ENCODE data around the gene CACNA2D1.

CACNA2D1 gene

DNA sequence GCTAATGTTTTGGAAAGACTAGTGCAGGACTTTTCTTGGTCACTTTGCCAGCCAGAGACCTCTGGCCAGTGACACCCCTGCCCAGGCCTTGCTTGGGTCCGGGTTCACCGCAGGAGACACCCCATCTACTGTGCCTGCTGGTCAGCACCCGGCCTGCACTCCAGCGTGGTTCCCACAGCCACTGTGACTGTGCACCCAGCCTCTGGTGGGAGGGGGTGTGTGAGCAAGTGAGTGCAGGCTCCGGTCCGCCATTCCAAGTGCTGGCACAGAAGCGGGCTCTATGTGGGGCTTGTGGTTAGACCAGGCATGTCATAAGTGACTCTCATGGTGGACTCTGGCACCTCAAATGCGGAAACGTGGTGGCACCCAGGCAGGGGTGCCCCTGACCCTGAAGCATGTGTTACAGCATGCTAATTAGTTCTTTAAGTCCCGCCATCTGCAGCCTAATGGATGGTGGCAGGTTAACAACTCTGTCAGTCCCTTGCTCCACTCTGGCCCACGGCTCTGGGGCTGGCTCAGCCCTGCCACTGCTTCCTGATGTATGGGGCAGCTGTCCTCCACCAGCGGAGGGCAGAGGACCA, 361.8 kb downstream of the CACNA2D1 start:
- no peak for DNase-seq

DNA sequence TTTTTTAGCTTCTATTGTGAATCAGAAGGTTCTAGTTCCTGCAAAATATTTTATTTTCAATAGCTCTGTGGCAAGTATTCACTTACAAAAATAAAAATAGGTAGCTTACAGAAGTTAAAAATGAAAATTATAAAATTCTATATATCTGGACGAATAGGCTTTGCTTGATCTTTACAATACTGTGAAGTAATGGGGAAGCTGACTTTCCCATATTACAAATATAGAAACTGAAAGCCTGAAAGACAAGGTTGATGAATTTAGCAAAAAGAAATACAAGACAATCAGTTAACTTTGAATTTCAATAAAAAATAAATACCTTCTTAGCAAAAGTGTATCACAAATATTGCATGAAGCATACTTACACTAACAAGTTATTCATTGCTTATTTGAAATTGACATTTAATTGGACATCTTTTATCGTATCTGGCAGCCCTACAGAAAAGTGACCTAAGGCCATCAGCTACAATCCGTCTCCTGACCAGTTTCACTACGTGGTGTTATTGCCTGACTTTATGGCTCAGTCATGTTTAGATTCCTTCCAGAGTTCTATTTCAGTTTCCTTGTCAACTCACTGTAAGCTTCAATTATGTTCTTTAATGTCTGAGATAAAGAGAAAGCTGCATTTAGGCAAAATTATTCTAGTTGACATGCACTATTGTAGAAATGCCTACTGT, 363.2 kb downstream of the CACNA2D1 start:
- DNase-seq, result no peak

DNA sequence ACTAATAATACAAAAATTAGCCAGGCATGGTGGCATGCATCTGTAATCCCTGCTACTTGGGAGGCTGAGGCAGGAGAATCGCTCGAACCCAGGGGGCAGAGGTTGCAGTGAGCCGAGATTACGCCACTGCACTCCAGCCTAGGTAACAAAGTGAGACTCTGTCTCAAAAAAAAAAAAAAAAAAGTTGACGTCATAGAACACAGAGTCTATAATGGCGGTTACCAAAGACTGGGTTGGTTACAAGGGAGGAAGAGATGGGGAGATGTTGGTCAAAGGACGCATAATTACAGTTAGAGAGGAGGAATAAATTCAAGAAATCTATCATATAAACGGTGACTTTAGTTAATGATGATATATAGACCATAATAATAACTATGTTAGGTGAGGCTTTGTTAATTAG, 364.1 kb downstream of the CACNA2D1 start:
- no peak for DNase-seq

DNA sequence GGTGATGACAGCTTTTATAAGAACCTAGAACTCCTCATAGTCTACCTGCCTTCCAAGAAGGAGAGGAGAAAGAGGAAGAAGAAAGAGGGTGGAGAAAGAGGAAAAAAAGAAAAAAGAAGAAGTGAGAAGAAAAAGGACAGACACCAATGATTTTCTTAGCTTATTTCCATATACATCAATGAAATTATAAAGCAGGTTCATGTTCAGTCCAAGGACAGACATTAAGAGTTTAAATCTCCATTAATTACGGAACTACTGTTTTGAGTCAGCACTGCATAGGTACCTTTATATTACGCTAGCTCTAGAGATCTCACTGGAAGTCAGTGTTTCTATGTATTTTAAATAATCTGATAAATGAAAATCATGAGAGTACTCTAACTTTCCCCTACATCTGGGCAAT, 364.8 kb downstream of the CACNA2D1 start:
- no peak for DNase-seq

DNA sequence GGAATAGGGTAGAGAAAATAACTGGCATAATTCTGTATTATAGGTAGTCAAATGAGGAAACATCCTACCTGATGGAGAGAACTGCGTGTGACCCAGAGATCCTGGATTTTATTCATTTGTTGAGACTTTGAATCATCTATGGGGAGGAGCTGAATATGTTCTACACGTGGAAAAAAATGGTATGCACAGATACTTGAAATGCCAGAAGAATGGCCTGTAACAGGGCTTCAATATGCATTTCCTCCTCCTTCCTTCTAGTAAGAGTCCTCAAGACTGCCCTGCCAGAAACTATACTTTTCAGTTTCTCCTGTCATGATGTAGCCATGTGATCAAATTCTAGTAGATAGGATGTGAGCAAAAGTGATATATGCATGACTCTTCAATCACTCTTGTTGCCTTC, 372.1 kb downstream of the CACNA2D1 start:
- no peak for DNase-seq

DNA sequence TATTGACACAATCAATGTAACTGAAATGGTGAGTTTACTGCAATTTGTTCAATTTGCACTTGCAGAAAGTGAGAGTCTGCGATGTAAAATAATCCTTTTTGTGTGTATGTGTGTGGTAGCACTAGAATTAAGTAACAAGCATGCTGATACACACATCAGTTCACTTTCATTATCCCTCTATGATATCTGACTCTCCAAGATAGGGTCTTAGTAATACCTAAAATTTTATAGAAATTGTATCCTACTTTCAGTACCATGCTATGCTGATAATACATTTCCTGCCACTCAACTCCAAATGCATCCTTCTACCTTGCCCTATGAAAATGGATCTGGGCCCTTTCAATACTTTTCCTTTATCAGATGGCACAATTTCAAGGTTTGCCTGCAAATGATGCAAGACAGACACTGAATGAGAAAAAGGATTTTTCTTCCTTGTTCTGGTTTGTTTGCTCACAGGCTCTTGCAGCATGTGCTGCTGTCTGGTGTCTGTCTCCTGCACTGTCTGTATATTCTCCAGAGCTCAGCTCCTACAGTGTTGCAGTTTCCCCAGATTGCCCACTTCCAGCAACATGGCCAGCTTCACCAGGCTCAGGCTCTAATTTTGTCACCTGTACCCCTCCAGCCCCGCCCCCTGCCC, 375.8 kb downstream of the CACNA2D1 start:
- no peak for DNase-seq

DNA sequence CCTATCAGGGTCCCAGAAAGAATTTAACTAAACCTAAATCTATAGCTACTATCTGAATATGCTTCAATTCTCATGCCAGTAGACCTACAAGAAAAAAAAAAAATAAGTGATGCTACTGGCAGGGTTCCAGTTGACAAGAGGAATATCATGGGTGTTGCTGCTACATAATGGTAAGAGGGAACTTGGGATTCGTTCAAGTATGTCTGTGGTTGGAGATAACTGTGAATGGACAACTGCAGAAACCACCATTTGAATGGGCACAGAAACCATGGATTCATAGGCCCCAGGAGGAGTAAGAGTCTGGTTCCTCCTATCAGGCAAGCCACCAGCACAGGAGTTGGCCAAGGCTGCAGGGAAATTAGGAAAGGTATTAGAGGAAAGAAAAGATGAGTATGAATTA, 386.1 kb downstream of the CACNA2D1 start:
- no peak for DNase-seq

DNA sequence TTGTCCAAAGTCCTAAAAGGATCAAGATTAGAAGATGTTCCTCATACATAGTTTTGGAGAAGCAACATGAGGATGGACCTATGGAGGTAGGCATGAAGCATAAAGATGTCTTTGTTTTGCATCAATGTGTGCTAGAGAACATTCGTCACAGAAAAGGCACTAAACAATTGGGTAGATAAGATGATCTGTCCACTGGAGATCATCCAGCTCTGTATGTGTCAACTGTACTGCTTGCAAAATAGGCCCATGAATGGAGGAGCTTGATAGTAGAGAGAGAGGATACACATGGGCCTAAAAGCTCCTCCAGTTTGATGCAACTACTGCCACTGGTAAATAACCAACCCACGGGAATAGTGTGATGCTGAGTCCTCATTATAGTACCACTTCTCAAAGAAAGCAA, 387.3 kb downstream of the CACNA2D1 start:
- no peak for DNase-seq

DNA sequence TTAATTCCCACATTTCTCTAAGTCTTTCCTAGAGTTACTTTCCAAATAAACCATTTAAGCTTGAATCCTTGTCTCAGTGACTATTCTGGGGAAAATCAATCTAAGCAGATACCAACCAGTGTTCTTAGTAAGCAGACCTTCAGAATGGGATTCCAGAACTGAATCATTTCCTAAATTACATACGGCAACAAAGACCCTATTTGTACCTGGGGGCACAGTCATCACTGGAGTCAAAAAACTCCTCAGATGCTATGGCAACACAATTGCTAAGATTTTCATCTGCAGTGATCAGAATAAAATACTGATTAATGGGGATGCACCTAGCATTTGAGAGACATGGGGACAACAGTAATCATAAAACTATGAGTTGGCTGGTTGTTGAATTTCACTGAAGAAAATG, 389.0 kb downstream of the CACNA2D1 start:
- no peak for DNase-seq

DNA sequence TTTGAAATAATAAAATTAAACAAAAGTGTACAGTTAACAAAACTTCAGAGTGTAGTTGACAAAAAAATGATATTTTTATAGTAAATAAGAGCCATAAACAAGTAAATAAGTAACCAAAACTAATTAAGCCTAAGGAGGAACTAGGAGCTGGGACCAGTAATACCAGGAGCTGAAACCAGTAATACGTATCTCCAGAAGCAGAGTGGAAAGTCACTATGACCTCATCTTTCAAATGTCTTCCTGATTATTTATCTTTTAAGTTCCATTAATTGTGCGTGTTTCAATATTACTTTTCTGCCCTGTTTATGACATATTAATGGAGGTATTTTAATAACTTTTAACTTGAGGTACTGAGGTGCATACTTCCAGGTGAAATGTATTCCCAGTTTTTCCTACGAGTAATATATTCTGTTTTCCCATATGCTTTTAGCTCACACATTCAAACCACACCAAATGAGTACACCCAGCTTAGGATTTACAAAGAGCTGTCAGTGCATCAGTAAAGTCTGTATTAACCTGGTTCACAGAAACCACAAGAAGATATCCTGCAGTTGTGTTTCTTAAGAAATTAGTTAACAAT, 390.0 kb downstream of the CACNA2D1 start:
- no peak for DNase-seq

DNA sequence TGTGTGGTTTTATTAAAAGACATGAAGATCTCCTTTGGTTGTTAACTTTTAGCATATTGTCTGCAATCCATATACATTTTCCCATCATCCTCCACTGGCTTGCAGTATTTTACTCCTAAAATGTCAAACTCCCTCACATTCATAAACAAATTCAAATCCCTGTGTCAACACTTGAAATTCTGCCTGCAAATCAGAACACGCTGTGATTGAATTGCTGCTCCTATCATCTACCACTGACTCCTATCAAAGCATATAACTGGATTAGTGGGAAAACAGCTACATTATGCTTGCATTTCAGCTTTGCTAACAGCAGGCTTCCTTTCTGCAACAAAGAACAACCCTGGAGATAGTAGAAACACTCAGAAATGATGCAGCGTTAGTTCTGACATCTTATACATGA, 392.0 kb downstream of the CACNA2D1 start:
- no peak for DNase-seq

DNA sequence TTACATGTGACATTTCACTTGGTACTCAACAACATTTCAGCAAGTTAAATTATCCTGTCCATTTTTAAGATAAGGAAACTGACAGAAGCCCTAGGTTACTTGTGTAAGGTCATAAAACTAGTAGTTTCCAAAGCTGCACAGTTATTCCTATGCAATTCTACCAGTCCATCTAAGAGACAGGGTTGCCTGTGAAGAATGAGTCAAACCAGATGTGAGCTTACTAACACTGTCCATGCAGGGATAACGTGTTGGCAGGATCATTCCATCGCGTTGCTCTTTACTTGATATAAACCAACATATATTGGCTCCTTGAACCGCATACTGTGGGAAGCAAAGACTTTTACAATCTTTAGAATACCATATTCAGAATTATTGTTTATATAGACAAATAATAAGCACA, 392.8 kb downstream of the CACNA2D1 start:
- DNase-seq, result no peak

DNA sequence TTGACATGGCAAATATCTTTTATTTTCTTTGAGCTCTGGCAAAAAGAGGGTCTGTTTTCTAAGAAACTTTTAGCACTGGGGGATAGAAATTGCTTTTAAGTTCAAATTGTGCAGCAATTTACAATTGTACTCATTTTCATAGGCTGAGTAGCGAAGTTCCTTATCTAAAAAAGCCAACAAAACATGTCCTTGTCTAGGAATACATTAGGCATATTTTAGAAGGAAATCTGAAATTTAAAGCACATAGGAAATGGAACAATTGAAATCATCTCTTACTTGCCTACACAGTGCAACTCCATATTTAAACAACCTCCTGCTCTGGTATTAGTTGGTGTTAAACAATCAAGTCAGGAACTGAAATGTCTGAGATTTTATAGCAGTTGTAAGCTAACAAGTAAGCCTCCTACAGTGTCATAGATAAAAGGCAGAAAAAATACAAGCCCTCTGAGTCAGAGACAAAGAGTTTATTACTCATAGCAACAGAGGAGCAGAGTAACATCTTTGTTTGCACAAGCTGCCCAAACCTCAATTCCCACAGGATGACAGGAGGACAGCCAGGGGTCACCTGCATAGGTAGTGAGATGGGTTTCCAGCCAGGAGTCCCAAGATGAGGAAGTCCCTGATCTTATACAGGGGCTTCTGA, 393.6 kb downstream of the CACNA2D1 start:
- no peak for DNase-seq

DNA sequence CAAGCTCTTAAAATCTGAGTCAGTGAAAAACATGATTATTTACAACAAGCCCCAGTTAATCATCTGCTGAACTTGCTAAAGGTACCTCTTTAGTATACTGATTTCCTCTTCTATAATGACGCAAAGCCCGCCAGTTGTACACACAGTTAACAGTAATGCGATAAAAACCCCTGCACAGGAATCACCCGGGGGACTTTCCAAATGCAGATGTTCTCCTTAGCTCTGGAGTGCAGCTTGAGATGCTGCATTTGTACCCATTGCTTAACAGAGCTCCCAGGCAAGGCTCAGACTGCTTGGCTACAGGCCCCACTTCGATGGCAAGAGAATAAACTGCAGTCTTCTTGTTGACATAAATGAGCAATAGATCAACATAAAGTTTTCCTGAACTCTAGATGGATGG, 394.1 kb downstream of the CACNA2D1 start:
- DNase-seq, result no peak

DNA sequence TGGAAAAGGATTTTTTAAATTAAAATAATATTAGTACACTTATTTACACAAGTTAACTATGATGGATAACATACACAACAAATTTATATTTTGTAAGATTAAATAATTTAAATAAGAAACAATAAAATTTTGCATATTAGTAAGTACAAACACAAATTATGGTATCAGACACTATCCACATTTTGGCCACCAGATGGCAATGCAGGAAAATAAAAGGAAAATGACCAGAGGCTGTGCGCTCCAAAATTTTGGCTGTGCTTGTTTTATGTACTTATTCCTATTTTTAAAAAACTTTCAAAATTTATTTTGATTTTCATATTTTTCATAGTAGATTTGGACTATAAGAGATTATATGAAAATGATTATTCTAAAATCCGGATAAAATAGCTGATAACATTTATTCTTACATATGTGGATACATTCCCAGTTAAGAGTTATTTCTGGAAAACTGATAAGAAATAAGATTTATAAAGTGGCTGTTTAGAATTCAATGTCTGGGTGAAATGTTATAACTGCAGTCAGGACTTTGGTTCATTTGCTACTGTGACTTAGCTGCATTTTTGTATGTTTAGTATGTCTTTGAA, 399.0 kb downstream of the CACNA2D1 start:
- DNase-seq, result no peak

DNA sequence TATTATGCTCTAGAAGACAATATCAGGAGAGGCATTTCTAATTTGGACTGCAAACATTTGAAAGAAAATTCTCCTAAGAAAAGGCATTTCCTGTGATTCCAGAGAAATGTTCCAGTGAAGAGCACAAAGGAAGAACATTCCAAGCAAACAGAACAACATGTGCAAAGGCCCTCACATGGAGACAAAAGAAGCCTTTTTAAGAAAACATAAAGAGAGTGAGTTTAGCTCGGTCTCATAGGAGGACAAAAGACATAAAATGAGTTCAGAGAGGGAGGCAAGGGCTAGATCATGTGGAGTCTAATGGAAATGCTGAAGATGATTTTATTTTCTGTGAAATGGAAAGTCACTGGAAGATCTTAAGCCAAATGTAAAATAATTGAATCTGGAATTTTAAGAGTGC, 404.0 kb downstream of the CACNA2D1 start:
- DNase-seq, result no peak

DNA sequence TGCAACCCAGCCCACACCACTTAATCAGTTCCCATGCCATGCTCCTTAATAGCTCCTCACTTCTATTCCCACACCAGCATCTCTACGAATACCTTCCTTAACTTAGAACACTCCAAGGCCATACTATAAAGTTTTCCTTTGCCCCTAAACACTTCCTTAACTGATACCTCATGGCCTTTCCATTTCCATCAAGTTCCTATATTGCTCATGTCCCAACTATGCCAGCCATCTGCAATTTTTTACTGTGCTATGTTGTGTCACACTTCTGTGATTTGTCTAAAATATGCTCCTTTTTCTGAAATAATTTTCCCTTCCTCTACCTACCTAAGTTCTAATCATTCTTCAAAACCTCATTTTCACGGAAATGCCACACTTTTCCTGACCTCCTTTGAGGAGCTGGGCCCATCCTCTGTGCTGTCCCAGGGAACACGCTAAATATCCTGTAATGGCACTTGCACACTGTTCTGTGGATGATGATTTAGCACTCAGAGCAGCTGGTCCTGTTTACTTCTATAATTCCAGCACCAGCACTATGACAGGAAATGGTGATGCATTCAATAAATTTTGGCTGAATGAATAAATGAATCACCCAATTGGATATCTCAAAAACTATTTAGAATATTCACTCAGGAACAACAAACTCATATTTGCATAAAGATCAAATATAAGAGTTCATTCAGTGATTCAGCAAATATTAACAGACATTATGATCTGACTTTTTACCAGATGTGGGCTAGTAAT, 407.3 kb downstream of the CACNA2D1 start:
- DNase-seq, result no peak

DNA sequence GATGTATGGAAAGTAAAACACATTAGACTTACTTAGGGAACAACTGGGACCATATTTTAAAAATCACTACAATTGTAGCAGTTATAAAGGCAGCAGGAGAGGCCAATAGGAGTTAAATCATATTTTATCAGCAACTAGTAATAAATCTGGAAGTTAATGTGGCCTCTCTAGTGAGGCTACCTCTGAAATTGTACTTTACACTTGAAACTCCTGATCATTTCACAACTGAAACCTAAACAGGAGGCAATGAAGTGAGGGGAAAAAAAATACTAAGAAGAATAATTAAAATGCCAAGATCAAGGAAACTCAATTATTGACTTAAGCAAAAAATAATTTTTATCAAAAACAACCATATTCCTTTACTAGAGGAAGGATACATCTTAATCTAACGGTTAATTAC, 408.1 kb downstream of the CACNA2D1 start:
- no peak for DNase-seq

DNA sequence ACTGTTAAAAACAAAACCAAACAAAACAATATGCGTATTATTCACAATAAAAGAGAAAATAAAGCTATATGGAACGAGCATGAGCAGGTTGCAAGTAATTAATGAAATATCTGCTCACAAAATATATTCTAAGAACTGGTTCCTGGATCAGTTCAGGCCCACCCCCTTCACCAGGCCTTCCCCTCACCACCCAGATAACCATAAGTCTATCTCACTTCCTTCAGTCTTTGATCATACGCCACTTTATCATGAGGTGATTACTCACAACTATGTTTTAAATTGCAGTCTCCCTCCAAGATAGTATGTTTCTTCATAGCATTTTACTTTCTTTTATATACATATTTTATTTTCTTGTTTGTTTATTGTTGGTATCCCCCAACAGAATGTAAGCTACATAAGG, 410.7 kb downstream of the CACNA2D1 start:
- DNase-seq, result no peak

DNA sequence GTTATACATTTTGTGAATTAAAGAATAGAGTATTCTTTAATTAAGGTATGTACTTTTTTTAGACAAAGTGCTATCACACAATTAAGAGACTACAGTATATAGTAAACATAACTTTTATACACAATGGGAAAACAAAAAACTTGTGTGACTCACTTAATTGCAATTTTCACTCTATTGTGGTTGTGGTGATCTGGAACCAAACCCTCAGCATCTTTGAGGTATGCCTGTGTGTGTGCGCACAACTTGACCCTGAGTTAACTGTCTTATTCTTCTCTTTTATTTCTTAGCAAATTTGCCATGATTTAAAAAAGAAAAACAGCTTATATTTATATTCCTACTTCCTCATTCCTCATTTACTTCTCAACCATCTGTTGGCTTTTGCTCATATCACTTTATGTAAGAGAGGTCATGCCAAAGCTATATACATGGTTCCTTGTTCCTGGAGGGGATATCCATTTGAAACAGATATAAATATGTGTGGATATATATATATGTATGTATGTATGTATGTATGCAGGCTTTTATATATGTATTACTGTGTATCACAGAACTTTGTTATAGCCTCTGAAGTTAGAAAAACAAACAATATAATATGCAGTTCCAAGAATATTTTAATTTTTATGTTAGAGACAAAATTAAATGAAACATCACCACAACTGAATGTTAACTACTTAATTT, 414.2 kb downstream of the CACNA2D1 start:
- no peak for DNase-seq

DNA sequence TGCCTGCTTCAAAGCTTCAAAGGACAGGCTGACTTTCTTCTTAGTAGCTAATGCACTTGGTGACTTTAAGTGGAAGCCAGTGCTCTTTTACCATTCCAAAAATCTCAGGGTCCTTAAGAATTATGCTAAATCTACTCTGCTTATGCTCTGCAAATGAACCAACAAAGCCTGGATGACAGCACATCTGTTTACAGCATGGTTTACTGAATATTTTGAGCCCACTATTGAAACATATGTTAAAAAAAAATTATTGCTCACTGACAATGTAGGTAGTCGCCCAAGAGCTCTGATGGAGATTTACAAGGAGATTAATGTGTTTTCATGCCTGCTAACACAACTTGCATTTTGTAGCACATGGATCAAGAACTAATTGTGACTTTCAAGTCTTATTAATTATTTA, 415.5 kb downstream of the CACNA2D1 start:
- DNase-seq, result no peak

DNA sequence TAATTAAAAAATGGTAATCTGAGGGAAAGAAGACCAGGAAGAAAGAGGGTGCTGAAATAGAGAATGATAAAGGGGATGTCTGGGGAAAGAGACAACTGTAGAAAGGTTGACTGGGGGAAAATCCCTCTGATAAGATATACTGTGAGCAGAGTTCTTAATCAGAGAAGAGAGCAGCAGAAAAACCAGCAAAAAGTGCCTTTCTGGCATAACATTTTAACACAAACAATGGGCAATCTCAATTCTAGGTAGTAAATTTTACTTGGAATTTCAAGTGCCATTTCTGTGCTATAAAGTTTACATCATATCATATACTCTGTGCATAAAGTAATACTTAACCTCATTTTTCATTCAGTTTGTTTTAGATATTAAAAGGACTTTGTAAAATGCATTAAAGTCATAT, 421.9 kb downstream of the CACNA2D1 start:
- no peak for DNase-seq

All from activated T-cell treated with anti-CD3 and anti-CD28 coated beads for 4 hours (primary cell).